HG02943 (cell line): ENCODE results near the gene NAXD.

Experiments
- ATAC-seq: cut with Tn5 transposase; IDR thresholded peaks from one replicate; pipeline ENCODE4 v1.9.1; 2021; ENCODE audit warnings: mild to moderate bottlenecking, low read depth, moderate library complexity; ENCODE audit not compliant: unreplicated experiment

Gene NAXD

GRCh38 chr13:110642291-110642981 is 27.1 kb downstream of the NAXD start:
- ATAC-seq = no peak

GRCh38 chr13:110643324-110643723 is 28.0 kb downstream of the NAXD start:
- ATAC-seq = no peak

- ATAC-seq = no peak
Measured at GRCh38 chr13:110643768-110644421, 28.6 kb downstream of the NAXD start.

- peak; percentile 84 for ATAC-seq
Measured at GRCh38 chr13:110644892-110645521, 29.7 kb downstream of the NAXD start.

GRCh38 chr13:110645750-110646149 is 30.4 kb downstream of the NAXD start:
- no peak for ATAC-seq

GRCh38 chr13:110646442-110647364 is 31.4 kb downstream of the NAXD start:
- ATAC-seq = no peak

- ATAC-seq = no peak
Measured at GRCh38 chr13:110647365-110647737, 32.0 kb downstream of the NAXD start.

- no peak for ATAC-seq
Measured at GRCh38 chr13:110648146-110648819, 32.9 kb downstream of the NAXD start.

- no peak for ATAC-seq
Measured at GRCh38 chr13:110648848-110649421, 33.6 kb downstream of the NAXD start.

- no peak for ATAC-seq
Measured at GRCh38 chr13:110649551-110649950, 34.2 kb downstream of the NAXD start.

GRCh38 chr13:110650436-110650835 is 35.1 kb downstream of the NAXD start:
- ATAC-seq = no peak

- ATAC-seq = no peak
Measured at GRCh38 chr13:110651271-110651670, 35.9 kb downstream of the NAXD start.

- ATAC-seq = no peak
Measured at GRCh38 chr13:110651726-110652230, 36.4 kb downstream of the NAXD start.

- no peak for ATAC-seq
Measured at GRCh38 chr13:110652231-110652730, 36.9 kb downstream of the NAXD start.

GRCh38 chr13:110652764-110653163 is 37.4 kb downstream of the NAXD start:
- no peak for ATAC-seq

GRCh38 chr13:110653271-110653670 is 37.9 kb downstream of the NAXD start:
- no peak for ATAC-seq

- no peak for ATAC-seq
Measured at GRCh38 chr13:110653851-110654250, 38.5 kb downstream of the NAXD start.

- no peak for ATAC-seq
Measured at GRCh38 chr13:110657196-110657595, 41.9 kb downstream of the NAXD start.

- ATAC-seq = peak; percentile 79
Measured at GRCh38 chr13:110658218-110658911, 43.0 kb downstream of the NAXD start.
